Measurements from ENCODE around the gene AUTS2. TPM values are rescaled to one million over a fixed set of nuclear protein-coding genes. Genes with fewer than 3 reads are reported as not detected.

Gene AUTS2
- total RNA-seq, 1 experiment from 2014 or later: 2.5 TPM

DNA sequence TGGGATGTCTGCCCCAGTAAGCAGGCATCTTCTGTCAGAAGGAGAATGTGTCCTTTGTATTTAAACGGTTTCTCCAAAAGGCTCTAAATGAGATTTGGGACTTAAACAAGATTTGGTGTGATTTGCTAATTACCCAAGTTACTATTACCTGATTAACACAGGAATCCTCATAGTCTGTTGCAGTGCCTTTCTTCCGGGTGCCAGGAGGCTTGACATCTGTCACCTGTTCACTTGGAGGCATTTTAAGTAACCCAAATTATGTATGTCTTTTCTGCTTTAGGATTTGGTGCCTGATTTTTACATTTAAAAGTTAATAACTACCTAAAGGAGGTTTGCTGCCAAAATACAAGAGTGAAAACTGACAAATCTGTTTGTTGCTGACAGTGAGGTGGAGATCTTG is 945.7 kb downstream of the AUTS2 start:
- DNase-seq (ENCODE audit: low read depth, low spot score): no peak
- H3K9me3 ChIP-seq (ENCODE audit: control insufficient read depth, insufficient read depth, low read depth, low read length): no peaks in the 10 kb centered on the region
- POLR2A ChIA-PET: no interaction called here
- in situ Hi-C loops (cut with HindIII; ENCODE audit: low pct_unique_long_range_greater_than_20kb, low sequenced_read_pairs) (no loop called here), intact Hi-C loops (cut with micrococcal nuclease; ENCODE audit: unreplicated experiment) (no loop called here)
- no peak overlapping the region for H3K4me3 ChIP-seq (ENCODE audit: low read depth in 2 of 2, low read length in 2 of 2)
- CTCF ChIA-PET: no interaction called here
- H3K4me1 ChIP-seq (ENCODE audit: control insufficient read depth, insufficient read depth, low read length): no peaks in the 10 kb centered on the region
- no peaks in the 10 kb centered on the region for H3K36me3 ChIP-seq (ENCODE audit: control insufficient read depth, insufficient read depth, low read length)
- ATAC-seq: no peak
- no peak overlapping the region for H3K27ac ChIP-seq (ENCODE audit: low read length)
- H3K27me3 ChIP-seq (ENCODE audit: control insufficient read depth, insufficient read depth, low read length): no peaks in the 10 kb centered on the region
- BruUV-seq (replicated peaks): no TSS peak
- TF ChIP-seq, protein P1, sequence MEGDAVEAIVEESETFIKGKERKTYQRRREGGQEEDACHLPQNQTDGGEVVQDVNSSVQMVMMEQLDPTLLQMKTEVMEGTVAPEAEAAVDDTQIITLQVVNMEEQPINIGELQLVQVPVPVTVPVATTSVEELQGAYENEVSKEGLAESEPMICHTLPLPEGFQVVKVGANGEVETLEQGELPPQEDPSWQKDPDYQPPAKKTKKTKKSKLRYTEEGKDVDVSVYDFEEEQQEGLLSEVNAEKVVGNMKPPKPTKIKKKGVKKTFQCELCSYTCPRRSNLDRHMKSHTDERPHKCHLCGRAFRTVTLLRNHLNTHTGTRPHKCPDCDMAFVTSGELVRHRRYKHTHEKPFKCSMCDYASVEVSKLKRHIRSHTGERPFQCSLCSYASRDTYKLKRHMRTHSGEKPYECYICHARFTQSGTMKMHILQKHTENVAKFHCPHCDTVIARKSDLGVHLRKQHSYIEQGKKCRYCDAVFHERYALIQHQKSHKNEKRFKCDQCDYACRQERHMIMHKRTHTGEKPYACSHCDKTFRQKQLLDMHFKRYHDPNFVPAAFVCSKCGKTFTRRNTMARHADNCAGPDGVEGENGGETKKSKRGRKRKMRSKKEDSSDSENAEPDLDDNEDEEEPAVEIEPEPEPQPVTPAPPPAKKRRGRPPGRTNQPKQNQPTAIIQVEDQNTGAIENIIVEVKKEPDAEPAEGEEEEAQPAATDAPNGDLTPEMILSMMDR (IDR thresholded peaks at IDR 0.05): no peak
- TF ChIP-seq SIN3A (IDR thresholded peaks at IDR 0.05; ENCODE audit: borderline replicate concordance, insufficient read depth, low read depth, low read length): no peak
- TF ChIP-seq, protein P2, sequence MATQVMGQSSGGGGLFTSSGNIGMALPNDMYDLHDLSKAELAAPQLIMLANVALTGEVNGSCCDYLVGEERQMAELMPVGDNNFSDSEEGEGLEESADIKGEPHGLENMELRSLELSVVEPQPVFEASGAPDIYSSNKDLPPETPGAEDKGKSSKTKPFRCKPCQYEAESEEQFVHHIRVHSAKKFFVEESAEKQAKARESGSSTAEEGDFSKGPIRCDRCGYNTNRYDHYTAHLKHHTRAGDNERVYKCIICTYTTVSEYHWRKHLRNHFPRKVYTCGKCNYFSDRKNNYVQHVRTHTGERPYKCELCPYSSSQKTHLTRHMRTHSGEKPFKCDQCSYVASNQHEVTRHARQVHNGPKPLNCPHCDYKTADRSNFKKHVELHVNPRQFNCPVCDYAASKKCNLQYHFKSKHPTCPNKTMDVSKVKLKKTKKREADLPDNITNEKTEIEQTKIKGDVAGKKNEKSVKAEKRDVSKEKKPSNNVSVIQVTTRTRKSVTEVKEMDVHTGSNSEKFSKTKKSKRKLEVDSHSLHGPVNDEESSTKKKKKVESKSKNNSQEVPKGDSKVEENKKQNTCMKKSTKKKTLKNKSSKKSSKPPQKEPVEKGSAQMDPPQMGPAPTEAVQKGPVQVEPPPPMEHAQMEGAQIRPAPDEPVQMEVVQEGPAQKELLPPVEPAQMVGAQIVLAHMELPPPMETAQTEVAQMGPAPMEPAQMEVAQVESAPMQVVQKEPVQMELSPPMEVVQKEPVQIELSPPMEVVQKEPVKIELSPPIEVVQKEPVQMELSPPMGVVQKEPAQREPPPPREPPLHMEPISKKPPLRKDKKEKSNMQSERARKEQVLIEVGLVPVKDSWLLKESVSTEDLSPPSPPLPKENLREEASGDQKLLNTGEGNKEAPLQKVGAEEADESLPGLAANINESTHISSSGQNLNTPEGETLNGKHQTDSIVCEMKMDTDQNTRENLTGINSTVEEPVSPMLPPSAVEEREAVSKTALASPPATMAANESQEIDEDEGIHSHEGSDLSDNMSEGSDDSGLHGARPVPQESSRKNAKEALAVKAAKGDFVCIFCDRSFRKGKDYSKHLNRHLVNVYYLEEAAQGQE (IDR thresholded peaks at IDR 0.05; ENCODE audit: insufficient read depth in 1 of 2, low read depth in 2 of 2, low read length in 1 of 2): no peak

DNA sequence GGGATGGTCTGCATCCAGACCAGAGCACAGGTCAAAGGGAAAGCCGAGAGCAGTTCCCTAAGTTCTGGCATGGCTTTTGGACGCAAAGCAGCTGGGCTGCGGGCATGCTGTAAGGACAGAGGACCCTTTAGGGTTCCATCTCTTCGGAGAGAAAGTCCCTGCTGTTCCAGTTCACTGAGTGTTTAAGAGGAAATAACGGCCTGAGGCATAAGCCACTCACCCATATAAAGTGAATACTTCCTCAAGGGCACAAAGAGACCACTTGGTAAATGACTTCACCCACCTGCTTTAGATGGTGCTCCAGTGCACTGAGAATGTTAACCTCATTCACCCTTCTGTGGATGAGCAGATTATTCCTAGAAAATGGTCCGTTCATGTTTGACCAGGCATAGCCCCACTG is 946.9 kb downstream of the AUTS2 start:
- DNase-seq (ENCODE audit: low read depth, low spot score): no peak
- intact Hi-C loops (cut with micrococcal nuclease; ENCODE audit: unreplicated experiment): no loop called here
- no peaks in the 10 kb centered on the region for H3K9me3 ChIP-seq (ENCODE audit: control insufficient read depth, insufficient read depth, low read depth, low read length)
- CTCF ChIA-PET: no interaction called here
- POLR2A ChIA-PET: no interaction called here
- ATAC-seq: no peak
- H3K36me3 ChIP-seq (ENCODE audit: control insufficient read depth, insufficient read depth, low read length): no peaks in the 10 kb centered on the region
- no peak for TF ChIP-seq SIN3A (IDR thresholded peaks at IDR 0.05; ENCODE audit: borderline replicate concordance, insufficient read depth, low read depth, low read length)
- no peak for TF ChIP-seq TCF7L2 (IDR thresholded peaks at IDR 0.05; ENCODE audit: low read depth, low read length)
- TF ChIP-seq POLR2AphosphoS5 (IDR thresholded peaks at IDR 0.05; ENCODE audit: low read depth, low read length): no peak
- TF ChIP-seq, protein P1 (IDR thresholded peaks at IDR 0.05): no peak
- TF ChIP-seq, protein P2 (IDR thresholded peaks at IDR 0.05; ENCODE audit: insufficient read depth in 1 of 2, low read depth in 2 of 2, low read length in 1 of 2): no peak
- no TSS peak for BruUV-seq (replicated peaks)
- H3K4me1 ChIP-seq (ENCODE audit: control insufficient read depth, insufficient read depth, low read length): no peaks in the 10 kb centered on the region
- no peak overlapping the region for H3K4me3 ChIP-seq (ENCODE audit: low read depth in 2 of 2, low read length in 2 of 2)
- in situ Hi-C loops (cut with HindIII; ENCODE audit: low pct_unique_long_range_greater_than_20kb, low sequenced_read_pairs): no loop called here
- no peak overlapping the region for H3K27ac ChIP-seq (ENCODE audit: low read length)
- no peaks in the 10 kb centered on the region for H3K27me3 ChIP-seq (ENCODE audit: control insufficient read depth, insufficient read depth, low read length)

Data from Panc1 (cell line).